Fibroblast of lung (primary cell): ENCODE results near the gene PDE4B. TPM values are rescaled to one million over a fixed set of nuclear protein-coding genes. Genes with fewer than 3 reads are reported as not detected.

ENCODE experiments used
- DNase-seq, 2 donors: peaks; one replicate each; pipeline versions ENCODE4 v3.0.0 to v3.0.0-alpha.2; 2010; ENCODE audit warnings: low read depth in 2 of 2
- H2AFZ ChIP-seq: 2 replicates; pipeline ENCODE4 v1.5.1; 2012; ENCODE audit warnings: low read length, control low read depth, inconsistent platforms
- H3K27ac ChIP-seq: 2 replicates; pipeline ENCODE4 v1.5.1; 2011; ENCODE audit warnings: low read length, control low read depth; ENCODE audit not compliant: insufficient read depth
- H3K27me3 ChIP-seq: 2 replicates; pipeline ENCODE4 v1.5.1; 2011; ENCODE audit warnings: mild to moderate bottlenecking, low read length; ENCODE audit not compliant: control insufficient read depth, insufficient read depth
- H3K36me3 ChIP-seq: 2 replicates; pipeline ENCODE4 v1.5.1; 2011; ENCODE audit warnings: low read length; ENCODE audit not compliant: control insufficient read depth, insufficient read depth
- H3K4me1 ChIP-seq: 2 replicates; pipeline ENCODE4 v1.5.1; 2011; ENCODE audit warnings: low read length; ENCODE audit not compliant: control insufficient read depth, insufficient read depth; ENCODE audit errors: extremely low read depth
- H3K4me2 ChIP-seq: 2 replicates; pipeline ENCODE4 v1.5.1; 2011; ENCODE audit warnings: low read length, control low read depth; ENCODE audit not compliant: insufficient read depth; ENCODE audit errors: extremely low read depth
- H3K4me3 ChIP-seq, 4 experiments: fragments of 200-600 bp in 1 of 4; sonication (generic) in 1 of 4; replicated peaks in 1 of 4; 2 replicates each; pipeline ENCODE4 v1.5.1; 2011 to 2016; ENCODE audit warnings: low read length in 4 of 4, low read depth in 3 of 4, mild to moderate bottlenecking in 3 of 4, control low read depth in 2 of 4, inconsistent platforms in 1 of 4, mixed read lengths in 1 of 4; ENCODE audit not compliant: insufficient read depth in 1 of 4; ENCODE audit errors: control extremely low read depth in 1 of 4
- H3K79me2 ChIP-seq: 2 replicates; pipeline ENCODE4 v1.5.1; 2012; ENCODE audit warnings: mild to moderate bottlenecking, low read length, inconsistent platforms; ENCODE audit not compliant: control insufficient read depth, insufficient read depth
- H3K9ac ChIP-seq: 2 replicates; pipeline ENCODE4 v1.5.1; 2011; ENCODE audit warnings: mild to moderate bottlenecking, low read length, control low read depth; ENCODE audit not compliant: insufficient read depth
- H3K9me3 ChIP-seq: 2 replicates; pipeline ENCODE4 v1.5.1; 2012; ENCODE audit warnings: low read depth, low read length; ENCODE audit not compliant: control insufficient read depth, insufficient read depth
- H4K20me1 ChIP-seq: 2 replicates; pipeline ENCODE4 v1.5.1; 2011; ENCODE audit warnings: low read length; ENCODE audit not compliant: control insufficient read depth, insufficient read depth; ENCODE audit errors: extremely low read depth
- EZH2 ChIP-seq: IDR thresholded peaks from 2 replicates; pipeline ENCODE4 v1.5.1; 2012; ENCODE audit warnings: low read length, control low read depth, mild to moderate bottlenecking; ENCODE audit errors: missing control alignments
- polyA plus RNA-seq, 2 donors: library from polyadenylated mRNA; depleted of rRNA in 1 of 2; stranded (reverse) in 1 of 2; unstranded in 1 of 2; fragments of >200 nt; gene quantifications; 2 replicates each; pipeline ENCODE4 v1.2.1, GENCODE V29; 2011 to 2012; ENCODE audit warnings: missing spikeins in 1 of 2
- total RNA-seq: library from RNA; depleted of rRNA; stranded (reverse); fragments of >200 nt; gene quantifications from 2 replicates; pipeline ENCODE4 v1.2.1, GENCODE V29; 2014
- TF ChIP-seq, protein P1 (sequence below), 2 donors: IDR thresholded peaks in 1 of 2; conservative IDR thresholded peaks in 1 of 2; 1 replicate in 1 of 2; 2 replicates in 1 of 2; pipeline ENCODE4 v1.5.1; 2011 to 2012; ENCODE audit warnings: low read length in 2 of 2, control low read depth in 1 of 2, inconsistent platforms in 1 of 2, low read depth in 1 of 2, mild to moderate bottlenecking in 1 of 2

PDE4B gene
- total and polyA plus RNA-seq, 2 donors (not counting 1 experiment from before 2014, with no cell fraction given) = 3.7 to 19.8 TPM

DNA sequence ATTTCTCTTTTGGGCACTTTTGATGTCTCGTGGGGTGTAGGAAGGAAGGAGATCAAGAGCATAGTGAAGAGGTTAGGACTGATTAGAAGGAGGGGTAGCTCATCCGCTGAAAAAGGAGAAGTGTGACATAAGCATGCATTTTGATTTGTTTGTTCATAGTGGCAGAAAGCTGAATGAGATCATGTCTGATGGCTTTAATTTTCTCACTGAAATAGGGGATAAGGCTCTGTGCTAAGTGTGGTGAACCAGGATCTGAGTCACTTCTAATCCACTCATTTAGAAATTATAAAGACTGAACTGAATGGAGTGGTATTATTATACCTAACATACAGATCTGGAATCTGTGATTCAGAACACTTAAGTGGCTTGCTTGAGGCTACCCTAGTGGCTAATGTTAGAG, 344.5 kb downstream of the PDE4B start:
- H3K36me3 ChIP-seq = no peaks in the 10 kb centered on the region
- TF ChIP-seq, protein P1, sequence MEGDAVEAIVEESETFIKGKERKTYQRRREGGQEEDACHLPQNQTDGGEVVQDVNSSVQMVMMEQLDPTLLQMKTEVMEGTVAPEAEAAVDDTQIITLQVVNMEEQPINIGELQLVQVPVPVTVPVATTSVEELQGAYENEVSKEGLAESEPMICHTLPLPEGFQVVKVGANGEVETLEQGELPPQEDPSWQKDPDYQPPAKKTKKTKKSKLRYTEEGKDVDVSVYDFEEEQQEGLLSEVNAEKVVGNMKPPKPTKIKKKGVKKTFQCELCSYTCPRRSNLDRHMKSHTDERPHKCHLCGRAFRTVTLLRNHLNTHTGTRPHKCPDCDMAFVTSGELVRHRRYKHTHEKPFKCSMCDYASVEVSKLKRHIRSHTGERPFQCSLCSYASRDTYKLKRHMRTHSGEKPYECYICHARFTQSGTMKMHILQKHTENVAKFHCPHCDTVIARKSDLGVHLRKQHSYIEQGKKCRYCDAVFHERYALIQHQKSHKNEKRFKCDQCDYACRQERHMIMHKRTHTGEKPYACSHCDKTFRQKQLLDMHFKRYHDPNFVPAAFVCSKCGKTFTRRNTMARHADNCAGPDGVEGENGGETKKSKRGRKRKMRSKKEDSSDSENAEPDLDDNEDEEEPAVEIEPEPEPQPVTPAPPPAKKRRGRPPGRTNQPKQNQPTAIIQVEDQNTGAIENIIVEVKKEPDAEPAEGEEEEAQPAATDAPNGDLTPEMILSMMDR (conservative IDR thresholded peaks at IDR 0.05 in 1 of 2, IDR thresholded peaks at IDR 0.05 in 1 of 2; ENCODE audit: low read depth in 1 of 2, low read length in 2 of 2) = no peak
- TF ChIP-seq EZH2 = no peak
- no peaks in the 10 kb centered on the region for H4K20me1 ChIP-seq
- DNase-seq = peak in 1 of 2 donors; percentile 47
- H3K9me3 ChIP-seq = no peaks in the 10 kb centered on the region
- H3K9ac ChIP-seq = no peak overlapping the region
- no peak overlapping the region for H3K27ac ChIP-seq
- H3K4me3 ChIP-seq = no peak overlapping the region
- H2AFZ ChIP-seq = no peak overlapping the region
- H3K79me2 ChIP-seq = no peaks in the 10 kb centered on the region
- H3K4me2 ChIP-seq = no peak overlapping the region
- no peaks in the 10 kb centered on the region for H3K27me3 ChIP-seq
- H3K4me1 ChIP-seq = no peaks in the 10 kb centered on the region

GRCh38 chr1:66138613-66139012, 345.9 kb downstream of the PDE4B start:
- no peaks in the 10 kb centered on the region for H3K36me3 ChIP-seq
- TF ChIP-seq, protein P1 (conservative IDR thresholded peaks at IDR 0.05 in 1 of 2, IDR thresholded peaks at IDR 0.05 in 1 of 2; ENCODE audit: low read depth in 1 of 2, low read length in 2 of 2) = no peak
- no peak for TF ChIP-seq EZH2
- H3K9ac ChIP-seq = no peak overlapping the region
- no peaks in the 10 kb centered on the region for H3K79me2 ChIP-seq
- H3K4me2 ChIP-seq = no peak overlapping the region
- H3K27ac ChIP-seq = no peak overlapping the region
- no peak for DNase-seq
- no peaks in the 10 kb centered on the region for H4K20me1 ChIP-seq
- no peak overlapping the region for H2AFZ ChIP-seq
- H3K27me3 ChIP-seq = no peaks in the 10 kb centered on the region
- H3K9me3 ChIP-seq = no peaks in the 10 kb centered on the region
- no peaks in the 10 kb centered on the region for H3K4me1 ChIP-seq
- no peak overlapping the region for H3K4me3 ChIP-seq

DNA sequence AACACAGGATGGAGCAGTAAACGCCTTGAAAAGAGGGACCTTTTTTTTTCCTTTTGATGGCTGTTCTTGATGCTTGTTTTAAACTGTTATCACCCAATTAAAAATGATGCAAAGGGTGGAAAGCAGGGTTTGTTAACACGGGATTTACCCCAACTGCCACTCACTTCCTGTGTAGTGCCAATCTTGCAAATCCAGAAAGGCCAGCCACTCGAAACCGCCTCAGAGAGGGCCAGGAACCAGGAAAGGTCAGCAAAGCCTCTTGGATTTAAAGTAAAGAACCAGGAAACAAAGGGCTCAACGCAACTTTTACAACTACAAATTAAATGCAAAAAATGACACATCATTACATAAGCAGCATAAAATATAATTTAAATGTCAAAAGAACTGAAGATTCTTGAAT, 347.4 kb downstream of the PDE4B start:
- Histone ChIP-seq H3K9me3 (no peaks in the 10 kb centered on the region), H3K79me2 (no peaks in the 10 kb centered on the region), H3K27ac (no peak overlapping the region), H3K27me3 (no peaks in the 10 kb centered on the region), H3K36me3 (no peaks in the 10 kb centered on the region), H3K9ac (no peak overlapping the region), H3K4me1 (no peaks in the 10 kb centered on the region), H3K4me2 (no peak overlapping the region), H2AFZ (no peak overlapping the region), H4K20me1 (no peaks in the 10 kb centered on the region), H3K4me3 (no peak overlapping the region)
- DNase-seq = no peak
- TF ChIP-seq EZH2 = no peak
